Skin epidermis (tissue), 12 donors: ENCODE data around the gene SERPINE3.
A peak's percentile ranks its signal among the peaks of the same experiment; 100 is the strongest.

Experiments used
- H3K27ac ChIP-seq, 21 experiments: fragments of 200-600 bp; sonication (generic) in 11 of 21; one replicate each; pipeline ENCODE4 v1.5.0; 2020; ENCODE audit warnings: mild to moderate bottlenecking in 3 of 21, inconsistent platforms in 2 of 21, moderate library complexity in 2 of 21
- H3K4me3 ChIP-seq, 7 experiments: fragments of 200-600 bp; sonication (generic) in 2 of 7; one replicate each; pipeline ENCODE4 v1.5.0; 2020; ENCODE audit warnings: inconsistent platforms in 2 of 7, mild to moderate bottlenecking in 2 of 7, moderate library complexity in 1 of 7

SERPINE3 gene

GRCh38 chr13:51339354-51339753 lies at the start of gene SERPINE3:
Gene SERPINE3 (plus strand): TSS chr13:51339691. CDS start chr13:51341092, 1,401 bp downstream.
- no peak within 1 kb of the TSS for H3K4me3 ChIP-seq
- no peak within 1 kb of the TSS for H3K27ac ChIP-seq

GRCh38 chr13:51291341-51291740 lies 48.1 kb upstream of the SERPINE3 start:
- no peak overlapping the region for H3K27ac ChIP-seq

GRCh38 chr13:51292000-51292565 lies 47.4 kb upstream of the SERPINE3 start:
- Histone ChIP-seq H3K4me3 (no peak overlapping the region), H3K27ac (no peak overlapping the region)

More at GRCh38 chr13:51291341-51291740, 48.1 kb upstream of the SERPINE3 start:
- no peak overlapping the region for H3K4me3 ChIP-seq

GRCh38 chr13:51297556-51297955 lies 41.9 kb upstream of the SERPINE3 start:
- H3K4me3 ChIP-seq, result no peak overlapping the region

GRCh38 chr13:51298812-51299211 lies 40.7 kb upstream of the SERPINE3 start:
- H3K27ac ChIP-seq, result no peak overlapping the region
- no peak overlapping the region for H3K4me3 ChIP-seq

More at GRCh38 chr13:51297556-51297955, 41.9 kb upstream of the SERPINE3 start:
- no peak overlapping the region for H3K27ac ChIP-seq

GRCh38 chr13:51303063-51303552 lies 36.4 kb upstream of the SERPINE3 start:
- no peak overlapping the region for H3K27ac ChIP-seq

GRCh38 chr13:51303882-51304281 lies 35.6 kb upstream of the SERPINE3 start:
- H3K27ac ChIP-seq, result no peak overlapping the region
- H3K4me3 ChIP-seq, result no peak overlapping the region

More at GRCh38 chr13:51303063-51303552, 36.4 kb upstream of the SERPINE3 start:
- H3K4me3 ChIP-seq, result no peak overlapping the region

GRCh38 chr13:51305271-51305967 lies 34.1 kb upstream of the SERPINE3 start:
- H3K27ac ChIP-seq, result no peak overlapping the region

GRCh38 chr13:51308781-51309180 lies 30.7 kb upstream of the SERPINE3 start:
- H3K4me3 ChIP-seq, result no peak overlapping the region

More at GRCh38 chr13:51305271-51305967, 34.1 kb upstream of the SERPINE3 start:
- H3K4me3 ChIP-seq, result no peak overlapping the region

GRCh38 chr13:51311231-51311630 lies 28.3 kb upstream of the SERPINE3 start:
- H3K4me3 ChIP-seq, result no peak overlapping the region

More at GRCh38 chr13:51308781-51309180, 30.7 kb upstream of the SERPINE3 start:
- H3K27ac ChIP-seq, result no peak overlapping the region

GRCh38 chr13:51311957-51312520 lies 27.5 kb upstream of the SERPINE3 start:
- no peak overlapping the region for H3K27ac ChIP-seq

More at GRCh38 chr13:51311231-51311630, 28.3 kb upstream of the SERPINE3 start:
- no peak overlapping the region for H3K27ac ChIP-seq

GRCh38 chr13:51313619-51314018 lies 25.9 kb upstream of the SERPINE3 start:
- Histone ChIP-seq H3K4me3 (no peak overlapping the region), H3K27ac (no peak overlapping the region)

More at GRCh38 chr13:51311957-51312520, 27.5 kb upstream of the SERPINE3 start:
- H3K4me3 ChIP-seq, result no peak overlapping the region

GRCh38 chr13:51317262-51317661 lies 22.2 kb upstream of the SERPINE3 start:
- Histone ChIP-seq H3K4me3 (no peak overlapping the region), H3K27ac (peak overlapping the region in 1 of 21 experiments; percentile 60)

GRCh38 chr13:51318015-51318414 lies 21.5 kb upstream of the SERPINE3 start:
- no peak overlapping the region for H3K4me3 ChIP-seq
- H3K27ac ChIP-seq, result no peak overlapping the region

GRCh38 chr13:51318876-51319275 lies 20.6 kb upstream of the SERPINE3 start:
- Histone ChIP-seq H3K27ac (no peak overlapping the region), H3K4me3 (no peak overlapping the region)

GRCh38 chr13:51321836-51322235 lies 17.7 kb upstream of the SERPINE3 start:
- no peak overlapping the region for H3K27ac ChIP-seq

GRCh38 chr13:51322826-51323225 lies 16.7 kb upstream of the SERPINE3 start:
- H3K4me3 ChIP-seq, result no peak overlapping the region
- H3K27ac ChIP-seq, result no peak overlapping the region

More at GRCh38 chr13:51321836-51322235, 17.7 kb upstream of the SERPINE3 start:
- no peak overlapping the region for H3K4me3 ChIP-seq

GRCh38 chr13:51323824-51324511 lies 15.5 kb upstream of the SERPINE3 start:
- Histone ChIP-seq H3K27ac (no peak overlapping the region), H3K4me3 (no peak overlapping the region)

GRCh38 chr13:51324714-51325420 lies 14.6 kb upstream of the SERPINE3 start:
- Histone ChIP-seq H3K4me3 (no peak overlapping the region), H3K27ac (no peak overlapping the region)
